ENCODE results near the gene TOLLIP.

Gene TOLLIP

GRCh38 chr11:1229471-1230120, 79.8 kb downstream of the TOLLIP start:
- H3K9me3 ChIP-seq (ENCODE audit: control insufficient read depth in 2 of 2, low read length in 2 of 2) = no peaks in the 10 kb centered on the region
- H3K9ac ChIP-seq (ENCODE audit: low read length in 2 of 2) = no peak overlapping the region
- H3K27ac ChIP-seq (ENCODE audit: low read length) = no peak overlapping the region
- H3K4me1 ChIP-seq (ENCODE audit: control insufficient read depth, insufficient read depth, low read length) = no peaks in the 10 kb centered on the region
- peaks cover 3% of the 10 kb centered on the region in 2 donors for H3K27me3 ChIP-seq (ENCODE audit: control insufficient read depth in 1 of 2, insufficient read depth in 2 of 2, low read length in 2 of 2)
- no peak overlapping the region for H3K4me3 ChIP-seq (ENCODE audit: low read length in 2 of 2)
- H3K36me3 ChIP-seq (ENCODE audit: control insufficient read depth in 2 of 2, insufficient read depth in 2 of 2, low read length in 2 of 2) = no peaks in the 10 kb centered on the region

- Histone ChIP-seq H3K27me3 (ENCODE audit: control insufficient read depth in 1 of 2, insufficient read depth in 2 of 2, low read length in 2 of 2) (peaks cover 4 to 5% of the 10 kb centered on the region in 2 donors), H3K4me1 (ENCODE audit: control insufficient read depth, insufficient read depth, low read length) (no peaks in the 10 kb centered on the region), H3K9me3 (ENCODE audit: control insufficient read depth in 2 of 2, low read length in 2 of 2) (no peaks in the 10 kb centered on the region), H3K4me3 (ENCODE audit: low read length in 2 of 2) (no peak overlapping the region), H3K9ac (ENCODE audit: low read length in 2 of 2) (no peak overlapping the region), H3K36me3 (ENCODE audit: control insufficient read depth in 2 of 2, insufficient read depth in 2 of 2, low read length in 2 of 2) (no peaks in the 10 kb centered on the region), H3K27ac (ENCODE audit: low read length) (no peak overlapping the region)
Observed at GRCh38 chr11:1228921-1229451, 80.4 kb downstream of the TOLLIP start.

- Histone ChIP-seq H3K27me3 (ENCODE audit: control insufficient read depth in 1 of 2, insufficient read depth in 2 of 2, low read length in 2 of 2) (peaks cover 9 to 12% of the 10 kb centered on the region in 2 donors), H3K4me3 (ENCODE audit: low read length in 2 of 2) (no peak overlapping the region), H3K27ac (ENCODE audit: low read length) (no peak overlapping the region), H3K9ac (ENCODE audit: low read length in 2 of 2) (no peak overlapping the region), H3K9me3 (ENCODE audit: control insufficient read depth in 2 of 2, low read length in 2 of 2) (no peaks in the 10 kb centered on the region), H3K4me1 (ENCODE audit: control insufficient read depth, insufficient read depth, low read length) (no peaks in the 10 kb centered on the region), H3K36me3 (ENCODE audit: control insufficient read depth in 2 of 2, insufficient read depth in 2 of 2, low read length in 2 of 2) (no peaks in the 10 kb centered on the region)
Observed at GRCh38 chr11:1228101-1228821, 81.2 kb downstream of the TOLLIP start.

GRCh38 chr11:1227551-1228100, 81.8 kb downstream of the TOLLIP start:
- no peaks in the 10 kb centered on the region for H3K36me3 ChIP-seq (ENCODE audit: control insufficient read depth in 2 of 2, insufficient read depth in 2 of 2, low read length in 2 of 2)
- no peaks in the 10 kb centered on the region for H3K4me1 ChIP-seq (ENCODE audit: control insufficient read depth, insufficient read depth, low read length)
- peaks cover 11 to 14% of the 10 kb centered on the region in 2 donors for H3K27me3 ChIP-seq (ENCODE audit: control insufficient read depth in 1 of 2, insufficient read depth in 2 of 2, low read length in 2 of 2)
- no peak overlapping the region for H3K9ac ChIP-seq (ENCODE audit: low read length in 2 of 2)
- H3K4me3 ChIP-seq (ENCODE audit: low read length in 2 of 2) = no peak overlapping the region
- H3K27ac ChIP-seq (ENCODE audit: low read length) = no peak overlapping the region
- H3K9me3 ChIP-seq (ENCODE audit: control insufficient read depth in 2 of 2, low read length in 2 of 2) = no peaks in the 10 kb centered on the region

- no peak overlapping the region for H3K9ac ChIP-seq (ENCODE audit: low read length in 2 of 2)
- H3K27me3 ChIP-seq (ENCODE audit: control insufficient read depth in 1 of 2, insufficient read depth in 2 of 2, low read length in 2 of 2) = peaks cover 11 to 17% of the 10 kb centered on the region in 2 donors
- H3K4me1 ChIP-seq (ENCODE audit: control insufficient read depth, insufficient read depth, low read length) = no peaks in the 10 kb centered on the region
- no peaks in the 10 kb centered on the region for H3K36me3 ChIP-seq (ENCODE audit: control insufficient read depth in 2 of 2, insufficient read depth in 2 of 2, low read length in 2 of 2)
- no peaks in the 10 kb centered on the region for H3K9me3 ChIP-seq (ENCODE audit: control insufficient read depth in 2 of 2, low read length in 2 of 2)
- no peak overlapping the region for H3K27ac ChIP-seq (ENCODE audit: low read length)
- H3K4me3 ChIP-seq (ENCODE audit: low read length in 2 of 2) = no peak overlapping the region
Observed at GRCh38 chr11:1226986-1227550, 82.4 kb downstream of the TOLLIP start.

GRCh38 chr11:1226226-1226985, 83.0 kb downstream of the TOLLIP start:
- peaks cover 13 to 23% of the 10 kb centered on the region in 2 donors for H3K27me3 ChIP-seq (ENCODE audit: control insufficient read depth in 1 of 2, insufficient read depth in 2 of 2, low read length in 2 of 2)
- H3K27ac ChIP-seq (ENCODE audit: low read length) = no peak overlapping the region
- no peaks in the 10 kb centered on the region for H3K36me3 ChIP-seq (ENCODE audit: control insufficient read depth in 2 of 2, insufficient read depth in 2 of 2, low read length in 2 of 2)
- H3K9ac ChIP-seq (ENCODE audit: low read length in 2 of 2) = no peak overlapping the region
- no peaks in the 10 kb centered on the region for H3K4me1 ChIP-seq (ENCODE audit: control insufficient read depth, insufficient read depth, low read length)
- H3K4me3 ChIP-seq (ENCODE audit: low read length in 2 of 2) = no peak overlapping the region
- no peaks in the 10 kb centered on the region for H3K9me3 ChIP-seq (ENCODE audit: control insufficient read depth in 2 of 2, low read length in 2 of 2)

- Histone ChIP-seq H3K9ac (ENCODE audit: low read length in 2 of 2) (no peak overlapping the region), H3K36me3 (ENCODE audit: control insufficient read depth in 2 of 2, insufficient read depth in 2 of 2, low read length in 2 of 2) (no peaks in the 10 kb centered on the region), H3K27ac (ENCODE audit: low read length) (no peak overlapping the region), H3K4me1 (ENCODE audit: control insufficient read depth, insufficient read depth, low read length) (no peaks in the 10 kb centered on the region), H3K9me3 (ENCODE audit: control insufficient read depth in 2 of 2, low read length in 2 of 2) (no peaks in the 10 kb centered on the region), H3K27me3 (ENCODE audit: control insufficient read depth in 1 of 2, insufficient read depth in 2 of 2, low read length in 2 of 2) (peaks cover 11 to 28% of the 10 kb centered on the region in 2 donors), H3K4me3 (ENCODE audit: low read length in 2 of 2) (no peak overlapping the region)
Observed at GRCh38 chr11:1225386-1226225, 83.8 kb downstream of the TOLLIP start.

GRCh38 chr11:1224491-1225385, 84.7 kb downstream of the TOLLIP start:
- Histone ChIP-seq H3K4me3 (ENCODE audit: low read length in 2 of 2) (no peak overlapping the region), H3K9me3 (ENCODE audit: control insufficient read depth in 2 of 2, low read length in 2 of 2) (no peaks in the 10 kb centered on the region), H3K4me1 (ENCODE audit: control insufficient read depth, insufficient read depth, low read length) (no peaks in the 10 kb centered on the region), H3K27me3 (ENCODE audit: control insufficient read depth in 1 of 2, insufficient read depth in 2 of 2, low read length in 2 of 2) (peaks cover 12 to 28% of the 10 kb centered on the region in 2 donors), H3K27ac (ENCODE audit: low read length) (no peak overlapping the region), H3K9ac (ENCODE audit: low read length in 2 of 2) (no peak overlapping the region), H3K36me3 (ENCODE audit: control insufficient read depth in 2 of 2, insufficient read depth in 2 of 2, low read length in 2 of 2) (no peaks in the 10 kb centered on the region)
